Measurements from ENCODE around the gene CHP1.
"Not testable (repeated sequence)": the region's sequence is repeated elsewhere in the genome, so short reads cannot be mapped to it uniquely, and the experiment has no call there.

The CHP1 gene

DNA sequence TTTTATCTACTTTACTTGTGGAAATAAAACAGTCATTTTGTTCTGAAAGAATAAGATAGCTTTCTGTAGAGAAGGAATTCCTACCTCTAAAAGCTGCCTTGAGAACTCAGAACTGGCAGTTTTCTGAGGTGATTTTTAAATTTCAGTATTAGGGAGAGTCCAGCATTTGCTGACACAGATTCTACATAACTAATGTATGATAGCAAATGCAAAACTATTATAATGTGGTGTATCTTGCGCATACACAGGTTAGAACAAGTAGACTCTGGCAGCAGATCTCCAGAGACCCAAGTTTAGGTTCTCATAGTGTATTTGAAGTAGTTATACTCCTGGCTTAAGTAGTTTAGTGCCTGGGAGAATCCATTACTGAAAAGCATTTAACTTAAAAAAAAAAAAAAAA, 70.5 kb downstream of the CHP1 start:
- DNase-seq, result no peak

DNA sequence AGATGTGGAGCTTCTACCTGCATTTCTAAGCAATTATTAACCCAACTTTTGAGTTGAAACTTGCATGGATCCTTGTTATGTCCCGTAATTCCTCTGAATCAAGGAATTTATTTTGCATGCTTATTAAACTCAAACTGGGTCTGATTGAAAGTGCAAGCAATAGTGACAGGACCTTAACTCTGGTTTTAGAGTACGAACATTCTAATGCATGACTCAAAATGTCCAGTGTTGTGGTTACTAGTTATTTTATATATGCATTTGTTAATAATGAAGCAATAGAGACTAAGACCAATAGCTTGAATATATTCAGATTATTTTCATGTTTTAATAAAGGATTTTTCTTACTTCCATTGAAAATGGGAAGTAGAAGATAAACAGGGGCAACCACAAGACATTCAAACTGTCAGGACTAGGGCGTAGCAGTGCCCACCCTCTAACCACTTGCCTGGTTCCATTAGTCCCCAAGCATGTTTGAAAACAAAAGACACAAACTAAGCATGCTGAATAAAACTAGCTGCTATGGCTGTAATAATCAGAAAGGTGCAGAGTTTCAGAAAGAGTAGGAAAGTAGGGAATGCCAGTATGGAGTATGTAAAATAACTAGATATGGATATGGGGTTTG, 73.2 kb downstream of the CHP1 start:
- no peak for DNase-seq

- no peak for DNase-seq
Observed at GRCh38 chr15:41307679-41308078, 76.6 kb downstream of the CHP1 start.

GRCh38 chr15:41309226-41309905, 78.3 kb downstream of the CHP1 start:
- no peak for DNase-seq

DNA sequence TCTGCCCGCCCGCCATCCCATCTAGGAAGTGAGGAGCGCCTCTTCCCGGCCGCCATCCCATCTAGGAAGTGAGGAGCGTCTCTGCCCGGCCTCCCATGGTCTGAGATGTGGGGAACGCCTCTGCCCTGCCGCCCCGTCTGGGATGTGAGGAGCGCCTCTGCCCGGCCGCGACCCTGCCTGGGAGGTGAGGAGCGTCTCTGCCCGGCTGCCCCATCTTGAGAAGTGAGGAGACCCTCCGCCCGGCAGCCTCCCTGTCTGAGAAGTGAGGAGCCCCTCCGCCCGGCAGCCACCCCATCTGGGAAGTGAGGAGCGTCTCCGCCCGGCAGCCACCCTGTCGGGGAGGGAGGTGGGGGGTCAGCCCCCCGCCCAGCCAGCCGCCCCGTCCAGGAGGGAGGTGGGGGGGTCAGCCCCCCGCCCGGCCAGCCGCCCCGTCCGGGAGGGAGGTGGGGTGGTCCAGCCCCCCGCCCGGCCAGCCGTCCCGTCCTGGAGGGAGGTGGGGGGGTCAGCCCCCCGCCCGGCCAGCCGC, 89.8 kb downstream of the CHP1 start:
- not testable (repeated sequence) for DNase-seq

DNA sequence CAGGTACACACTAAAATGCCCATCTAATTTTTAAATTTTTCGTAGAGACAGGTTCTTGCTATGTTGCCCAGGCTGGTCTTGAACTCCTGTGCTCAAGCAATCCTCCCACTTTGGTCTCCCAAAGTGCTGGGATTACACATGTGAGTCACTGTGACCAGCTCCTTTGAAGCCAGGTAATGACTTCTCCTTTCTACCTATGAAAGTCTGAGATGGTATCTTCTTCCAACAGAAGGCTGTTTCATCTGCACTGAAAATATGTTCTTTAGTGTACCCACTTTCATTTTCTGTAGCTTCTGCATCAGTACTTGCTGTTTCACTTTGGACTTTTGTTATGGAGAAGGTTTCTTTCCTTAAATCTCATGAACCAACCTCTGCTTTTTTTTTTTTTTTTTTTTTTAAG, 92.5 kb downstream of the CHP1 start:
- no peak for DNase-seq

GRCh38 chr15:41331281-41331680, 100.2 kb downstream of the CHP1 start:
- no peak for DNase-seq
